WTC11 (cell line): ENCODE data around the gene PDE4B. TPM values are rescaled to one million over a fixed set of nuclear protein-coding genes. Genes with fewer than 3 reads are reported as not detected.

Source experiments
- ATAC-seq: fragments of 200-7000 bp; cut with Tn5 transposase; 2 replicates; pipeline ENCODE4 v1.10.0; 2021; ENCODE audit warnings: mild to moderate bottlenecking, moderate library complexity
- CTCF ChIA-PET: fragments of 300-600 bp; sonication (Branson Sonifier 250); formaldehyde crosslinking; loops from one replicate; lab custom pipeline; 2021; ENCODE audit warnings: antibody characterized with exemption; lab: Charles Lee
- POLR2A ChIA-PET: fragments of 350-600 bp; sonication (Branson Sonifier 250); formaldehyde crosslinking; loops from one replicate; lab custom pipeline; 2021; ENCODE audit warnings: antibody characterized with exemption; lab: Charles Lee
- DNase-seq: peaks from one replicate; pipeline ENCODE4 v3.0.0; 2021; ENCODE audit warnings: low spot score
- H3K27ac Mint-ChIP-seq: 2 replicates; pipeline ENCODE4 v1.8.0; 2021; ENCODE audit warnings: mixed read lengths
- H3K27me3 Mint-ChIP-seq: 2 replicates; pipeline ENCODE4 v1.8.0; 2021; ENCODE audit warnings: low read depth, mild to moderate bottlenecking, moderate library complexity, mixed read lengths
- H3K36me3 Mint-ChIP-seq: 2 replicates; pipeline ENCODE4 v1.8.0; 2021; ENCODE audit warnings: mixed read lengths
- H3K4me1 Mint-ChIP-seq: 2 replicates; pipeline ENCODE4 v1.8.0; 2022; ENCODE audit warnings: mixed read lengths
- H3K4me3 Mint-ChIP-seq: 2 replicates; pipeline ENCODE4 v1.8.0; 2021; ENCODE audit warnings: mild to moderate bottlenecking, moderate library complexity, mixed read lengths
- H3K9me3 Mint-ChIP-seq: 2 replicates; pipeline ENCODE4 v1.8.0; 2021; ENCODE audit warnings: mixed read lengths
- ETV6 ChIP-seq: sonication (generic); formaldehyde crosslinking; IDR thresholded peaks from 2 replicates; pipeline ENCODE4 v1.8.1; 2022; ENCODE audit warnings: mild to moderate bottlenecking, missing genetic modification reagents
- FOXJ3 ChIP-seq: sonication (generic); formaldehyde crosslinking; IDR thresholded peaks from 2 replicates; pipeline ENCODE4 v1.9.0; 2021; ENCODE audit warnings: missing genetic modification reagents, mild to moderate bottlenecking, borderline replicate concordance
- FOXP1 ChIP-seq: sonication (generic); formaldehyde crosslinking; IDR thresholded peaks from 2 replicates; pipeline ENCODE4 v1.8.0; 2022; ENCODE audit warnings: missing genetic modification reagents, mild to moderate bottlenecking, moderate library complexity, borderline replicate concordance
- GRHL2 ChIP-seq: fragments of 250-450 bp; sonication (Bioruptor Pico); IDR thresholded peaks from 2 replicates; pipeline ENCODE4 v1.8.0; 2022; ENCODE audit warnings: mild to moderate bottlenecking, moderate library complexity; ENCODE audit not compliant: insufficient replicate concordance, severe bottlenecking
- GTF2I ChIP-seq: fragments of 250-450 bp; sonication (Bioruptor Pico); conservative IDR thresholded peaks from 2 replicates; pipeline ENCODE4 v1.4.0; 2021; ENCODE audit warnings: mild to moderate bottlenecking
- IRF2 ChIP-seq: sonication (generic); formaldehyde crosslinking; IDR thresholded peaks from 2 replicates; pipeline ENCODE4 v1.8.0; 2022; ENCODE audit warnings: low read depth, missing genetic modification reagents, borderline replicate concordance
- MYBL2 ChIP-seq: sonication (generic); formaldehyde crosslinking; IDR thresholded peaks from 2 replicates; pipeline ENCODE4 v1.8.1; 2023; ENCODE audit warnings: mild to moderate bottlenecking, moderate library complexity, missing genetic modification reagents
- NR1H2 ChIP-seq: sonication (generic); formaldehyde crosslinking; IDR thresholded peaks from 2 replicates; pipeline ENCODE4 v1.9.0; 2021; ENCODE audit warnings: mild to moderate bottlenecking, moderate library complexity, missing genetic modification reagents
- NR2C2 ChIP-seq: sonication (generic); formaldehyde crosslinking; IDR thresholded peaks from 2 replicates; pipeline ENCODE4 v1.8.0; 2022; ENCODE audit warnings: mild to moderate bottlenecking, missing genetic modification reagents
- NR3C1 ChIP-seq: sonication (generic); formaldehyde crosslinking; conservative IDR thresholded peaks from 2 replicates; pipeline ENCODE4 v1.8.1; 2023; ENCODE audit warnings: low read depth, mild to moderate bottlenecking, missing genetic modification reagents
- RELA ChIP-seq: sonication (generic); formaldehyde crosslinking; IDR thresholded peaks from 2 replicates; pipeline ENCODE4 v1.8.1; 2022; ENCODE audit warnings: missing genetic modification reagents, mild to moderate bottlenecking, borderline replicate concordance
- SOX15 ChIP-seq: fragments of 250-450 bp; sonication (Bioruptor Pico); IDR thresholded peaks from 2 replicates; pipeline ENCODE4 v1.9.0; 2021; ENCODE audit warnings: mild to moderate bottlenecking
- TCF7 ChIP-seq: sonication (generic); formaldehyde crosslinking; IDR thresholded peaks from 2 replicates; pipeline ENCODE4 v1.8.0; 2022; ENCODE audit warnings: mild to moderate bottlenecking, low read depth, missing genetic modification reagents, moderate library complexity
- TEAD4 ChIP-seq: sonication (generic); formaldehyde crosslinking; IDR thresholded peaks from 2 replicates; pipeline ENCODE4 v1.8.0; 2022; ENCODE audit warnings: mild to moderate bottlenecking, missing genetic modification reagents
- TP53 ChIP-seq: sonication (generic); formaldehyde crosslinking; IDR thresholded peaks from 2 replicates; pipeline ENCODE4 v1.8.1; 2023; ENCODE audit warnings: mild to moderate bottlenecking, missing genetic modification reagents
- ZNF138 ChIP-seq: sonication (generic); formaldehyde crosslinking; conservative IDR thresholded peaks from 2 replicates; pipeline ENCODE4 v1.8.1; 2022; ENCODE audit warnings: mild to moderate bottlenecking, moderate library complexity, missing genetic modification reagents
- ZNF317 ChIP-seq: sonication (generic); formaldehyde crosslinking; IDR thresholded peaks from 2 replicates; pipeline ENCODE4 v1.8.1; 2023; ENCODE audit warnings: low read depth, mild to moderate bottlenecking, moderate library complexity, missing genetic modification reagents, borderline replicate concordance
- ZNF416 ChIP-seq: fragments of 250-450 bp; sonication (Bioruptor Pico); IDR thresholded peaks from 2 replicates; pipeline ENCODE4 v1.9.0; 2021; ENCODE audit warnings: mild to moderate bottlenecking, inconsistent platforms
- total RNA-seq: library from RNA; stranded (reverse); gene quantifications from 3 replicates; pipeline ENCODE4 v1.2.3, GENCODE V29; 2021
- TF ChIP-seq, protein P1 (sequence below): sonication (generic); formaldehyde crosslinking; IDR thresholded peaks from 2 replicates; pipeline ENCODE4 v1.8.1; 2022; ENCODE audit warnings: missing genetic modification reagents, borderline replicate concordance
- TF ChIP-seq, protein P2 (sequence below): sonication (generic); formaldehyde crosslinking; IDR thresholded peaks from 2 replicates; pipeline ENCODE4 v1.8.0; 2023; ENCODE audit warnings: missing genetic modification reagents, mild to moderate bottlenecking, borderline replicate concordance
- TF ChIP-seq, protein P3 (sequence below): sonication (generic); formaldehyde crosslinking; IDR thresholded peaks from 2 replicates; pipeline ENCODE4 v1.8.0; 2022; ENCODE audit warnings: missing genetic modification reagents
- TF ChIP-seq, protein P4 (sequence below): sonication (generic); formaldehyde crosslinking; IDR thresholded peaks from 2 replicates; pipeline ENCODE4 v1.8.1; 2023; ENCODE audit warnings: mild to moderate bottlenecking, moderate library complexity, missing genetic modification reagents
- TF ChIP-seq, protein P5 (sequence below): sonication (generic); formaldehyde crosslinking; IDR thresholded peaks from 2 replicates; pipeline ENCODE4 v1.8.1; 2023; ENCODE audit warnings: mild to moderate bottlenecking, missing genetic modification reagents, moderate library complexity

The PDE4B gene
- total RNA-seq, 1 experiment from 2014 or later = 8.0 TPM

DNA sequence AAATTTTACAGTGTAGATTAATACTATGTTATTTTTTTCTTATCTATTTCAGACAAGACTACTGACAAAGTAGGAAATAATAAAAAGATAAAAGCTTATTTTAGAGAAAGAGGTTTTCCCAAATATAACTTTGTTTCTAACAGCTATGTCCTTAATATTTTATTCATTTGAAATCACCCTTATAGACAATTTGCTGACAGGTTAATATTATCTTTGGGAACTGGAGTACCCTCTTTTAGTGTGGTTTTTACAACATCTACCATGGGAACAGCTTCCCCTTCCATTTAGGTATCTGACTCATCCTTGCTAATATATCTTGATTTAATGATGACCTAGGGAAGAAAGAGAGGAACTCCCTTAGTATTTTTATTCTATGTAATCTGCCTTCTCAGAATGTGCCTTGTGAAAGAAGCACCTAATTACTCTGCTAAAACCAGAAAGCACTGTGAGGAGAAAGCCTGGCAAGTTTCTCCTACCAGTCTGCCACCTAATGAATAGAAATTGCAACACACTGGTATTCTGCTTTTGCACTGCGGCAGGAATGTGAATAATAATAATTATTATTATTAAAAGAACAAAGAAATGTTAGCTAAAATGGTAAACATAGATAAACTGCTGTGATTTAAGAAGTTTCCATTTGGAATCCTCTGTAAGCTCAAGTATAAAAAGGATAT, 192.8 kb downstream of the PDE4B start (continued):
- TF ChIP-seq TP53 (CRISPR knock-in tag) (no peak), GRHL2 (CRISPR knock-in tag) (no peak), GTF2I (CRISPR knock-in tag) (no peak), TEAD4 (CRISPR knock-in tag) (no peak)
- TF ChIP-seq, protein P1, sequence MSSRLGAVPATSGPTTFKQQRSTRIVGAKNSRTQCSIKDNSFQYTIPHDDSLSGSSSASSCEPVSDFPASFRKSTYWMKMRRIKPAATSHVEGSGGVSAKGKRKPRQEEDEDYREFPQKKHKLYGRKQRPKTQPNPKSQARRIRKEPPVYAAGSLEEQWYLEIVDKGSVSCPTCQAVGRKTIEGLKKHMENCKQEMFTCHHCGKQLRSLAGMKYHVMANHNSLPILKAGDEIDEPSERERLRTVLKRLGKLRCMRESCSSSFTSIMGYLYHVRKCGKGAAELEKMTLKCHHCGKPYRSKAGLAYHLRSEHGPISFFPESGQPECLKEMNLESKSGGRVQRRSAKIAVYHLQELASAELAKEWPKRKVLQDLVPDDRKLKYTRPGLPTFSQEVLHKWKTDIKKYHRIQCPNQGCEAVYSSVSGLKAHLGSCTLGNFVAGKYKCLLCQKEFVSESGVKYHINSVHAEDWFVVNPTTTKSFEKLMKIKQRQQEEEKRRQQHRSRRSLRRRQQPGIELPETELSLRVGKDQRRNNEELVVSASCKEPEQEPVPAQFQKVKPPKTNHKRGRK (CRISPR knock-in tag) = no peak
- TF ChIP-seq, protein P2, sequence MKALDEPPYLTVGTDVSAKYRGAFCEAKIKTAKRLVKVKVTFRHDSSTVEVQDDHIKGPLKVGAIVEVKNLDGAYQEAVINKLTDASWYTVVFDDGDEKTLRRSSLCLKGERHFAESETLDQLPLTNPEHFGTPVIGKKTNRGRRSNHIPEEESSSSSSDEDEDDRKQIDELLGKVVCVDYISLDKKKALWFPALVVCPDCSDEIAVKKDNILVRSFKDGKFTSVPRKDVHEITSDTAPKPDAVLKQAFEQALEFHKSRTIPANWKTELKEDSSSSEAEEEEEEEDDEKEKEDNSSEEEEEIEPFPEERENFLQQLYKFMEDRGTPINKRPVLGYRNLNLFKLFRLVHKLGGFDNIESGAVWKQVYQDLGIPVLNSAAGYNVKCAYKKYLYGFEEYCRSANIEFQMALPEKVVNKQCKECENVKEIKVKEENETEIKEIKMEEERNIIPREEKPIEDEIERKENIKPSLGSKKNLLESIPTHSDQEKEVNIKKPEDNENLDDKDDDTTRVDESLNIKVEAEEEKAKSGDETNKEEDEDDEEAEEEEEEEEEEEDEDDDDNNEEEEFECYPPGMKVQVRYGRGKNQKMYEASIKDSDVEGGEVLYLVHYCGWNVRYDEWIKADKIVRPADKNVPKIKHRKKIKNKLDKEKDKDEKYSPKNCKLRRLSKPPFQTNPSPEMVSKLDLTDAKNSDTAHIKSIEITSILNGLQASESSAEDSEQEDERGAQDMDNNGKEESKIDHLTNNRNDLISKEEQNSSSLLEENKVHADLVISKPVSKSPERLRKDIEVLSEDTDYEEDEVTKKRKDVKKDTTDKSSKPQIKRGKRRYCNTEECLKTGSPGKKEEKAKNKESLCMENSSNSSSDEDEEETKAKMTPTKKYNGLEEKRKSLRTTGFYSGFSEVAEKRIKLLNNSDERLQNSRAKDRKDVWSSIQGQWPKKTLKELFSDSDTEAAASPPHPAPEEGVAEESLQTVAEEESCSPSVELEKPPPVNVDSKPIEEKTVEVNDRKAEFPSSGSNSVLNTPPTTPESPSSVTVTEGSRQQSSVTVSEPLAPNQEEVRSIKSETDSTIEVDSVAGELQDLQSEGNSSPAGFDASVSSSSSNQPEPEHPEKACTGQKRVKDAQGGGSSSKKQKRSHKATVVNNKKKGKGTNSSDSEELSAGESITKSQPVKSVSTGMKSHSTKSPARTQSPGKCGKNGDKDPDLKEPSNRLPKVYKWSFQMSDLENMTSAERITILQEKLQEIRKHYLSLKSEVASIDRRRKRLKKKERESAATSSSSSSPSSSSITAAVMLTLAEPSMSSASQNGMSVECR (CRISPR knock-in tag) = no peak
- TF ChIP-seq, all 79 proteins: peak for 0

DNA sequence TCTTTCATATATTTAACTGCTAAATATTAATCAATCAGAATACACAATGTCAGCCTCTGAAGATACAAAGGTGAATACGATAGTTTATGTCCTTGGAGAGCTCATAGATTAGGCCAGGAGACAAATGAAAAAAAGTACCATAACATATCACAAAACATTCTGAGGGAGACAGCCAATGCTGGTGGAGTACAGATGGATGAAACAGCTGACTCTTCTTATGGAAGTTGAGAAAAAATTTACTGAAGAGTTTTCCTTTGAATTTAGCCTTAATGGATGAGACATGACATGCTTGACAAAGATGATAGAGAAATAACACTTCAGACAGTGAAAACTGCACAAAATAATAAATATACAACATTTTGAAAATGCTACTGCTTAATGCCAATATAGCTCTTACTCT, 193.5 kb downstream of the PDE4B start:
- H3K27me3 Mint-ChIP-seq = no peaks in the 10 kb centered on the region
- no peaks in the 10 kb centered on the region for H3K9me3 Mint-ChIP-seq
- no peak for ATAC-seq
- no peak for DNase-seq
- ChIA-PET POLR2A (no interaction called here), CTCF (no interaction called here)
- H3K4me3 Mint-ChIP-seq = no peak overlapping the region
- H3K4me1 Mint-ChIP-seq = no peaks in the 10 kb centered on the region
- H3K27ac Mint-ChIP-seq = no peak overlapping the region
- H3K36me3 Mint-ChIP-seq = no peaks in the 10 kb centered on the region
- TF ChIP-seq MYBL2 (no peak), SOX15 (CRISPR knock-in tag) (no peak), RELA (CRISPR knock-in tag) (no peak), NR2C2 (no peak), FOXJ3 (CRISPR knock-in tag) (no peak), NR1H2 (CRISPR knock-in tag) (no peak), ZNF138 (CRISPR knock-in tag) (no peak), ZNF416 (CRISPR knock-in tag) (no peak), FOXP1 (CRISPR knock-in tag) (no peak), IRF2 (no peak), TCF7 (CRISPR knock-in tag) (no peak), ETV6 (CRISPR knock-in tag) (no peak), ZNF317 (no peak), NR3C1 (CRISPR knock-in tag) (no peak)
- TF ChIP-seq, protein P1 (CRISPR knock-in tag) = no peak
- TF ChIP-seq, protein P3, sequence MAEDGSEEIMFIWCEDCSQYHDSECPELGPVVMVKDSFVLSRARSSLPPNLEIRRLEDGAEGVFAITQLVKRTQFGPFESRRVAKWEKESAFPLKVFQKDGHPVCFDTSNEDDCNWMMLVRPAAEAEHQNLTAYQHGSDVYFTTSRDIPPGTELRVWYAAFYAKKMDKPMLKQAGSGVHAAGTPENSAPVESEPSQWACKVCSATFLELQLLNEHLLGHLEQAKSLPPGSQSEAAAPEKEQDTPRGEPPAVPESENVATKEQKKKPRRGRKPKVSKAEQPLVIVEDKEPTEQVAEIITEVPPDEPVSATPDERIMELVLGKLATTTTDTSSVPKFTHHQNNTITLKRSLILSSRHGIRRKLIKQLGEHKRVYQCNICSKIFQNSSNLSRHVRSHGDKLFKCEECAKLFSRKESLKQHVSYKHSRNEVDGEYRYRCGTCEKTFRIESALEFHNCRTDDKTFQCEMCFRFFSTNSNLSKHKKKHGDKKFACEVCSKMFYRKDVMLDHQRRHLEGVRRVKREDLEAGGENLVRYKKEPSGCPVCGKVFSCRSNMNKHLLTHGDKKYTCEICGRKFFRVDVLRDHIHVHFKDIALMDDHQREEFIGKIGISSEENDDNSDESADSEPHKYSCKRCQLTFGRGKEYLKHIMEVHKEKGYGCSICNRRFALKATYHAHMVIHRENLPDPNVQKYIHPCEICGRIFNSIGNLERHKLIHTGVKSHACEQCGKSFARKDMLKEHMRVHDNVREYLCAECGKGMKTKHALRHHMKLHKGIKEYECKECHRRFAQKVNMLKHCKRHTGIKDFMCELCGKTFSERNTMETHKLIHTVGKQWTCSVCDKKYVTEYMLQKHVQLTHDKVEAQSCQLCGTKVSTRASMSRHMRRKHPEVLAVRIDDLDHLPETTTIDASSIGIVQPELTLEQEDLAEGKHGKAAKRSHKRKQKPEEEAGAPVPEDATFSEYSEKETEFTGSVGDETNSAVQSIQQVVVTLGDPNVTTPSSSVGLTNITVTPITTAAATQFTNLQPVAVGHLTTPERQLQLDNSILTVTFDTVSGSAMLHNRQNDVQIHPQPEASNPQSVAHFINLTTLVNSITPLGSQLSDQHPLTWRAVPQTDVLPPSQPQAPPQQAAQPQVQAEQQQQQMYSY = no peak
- TF ChIP-seq, protein P4, sequence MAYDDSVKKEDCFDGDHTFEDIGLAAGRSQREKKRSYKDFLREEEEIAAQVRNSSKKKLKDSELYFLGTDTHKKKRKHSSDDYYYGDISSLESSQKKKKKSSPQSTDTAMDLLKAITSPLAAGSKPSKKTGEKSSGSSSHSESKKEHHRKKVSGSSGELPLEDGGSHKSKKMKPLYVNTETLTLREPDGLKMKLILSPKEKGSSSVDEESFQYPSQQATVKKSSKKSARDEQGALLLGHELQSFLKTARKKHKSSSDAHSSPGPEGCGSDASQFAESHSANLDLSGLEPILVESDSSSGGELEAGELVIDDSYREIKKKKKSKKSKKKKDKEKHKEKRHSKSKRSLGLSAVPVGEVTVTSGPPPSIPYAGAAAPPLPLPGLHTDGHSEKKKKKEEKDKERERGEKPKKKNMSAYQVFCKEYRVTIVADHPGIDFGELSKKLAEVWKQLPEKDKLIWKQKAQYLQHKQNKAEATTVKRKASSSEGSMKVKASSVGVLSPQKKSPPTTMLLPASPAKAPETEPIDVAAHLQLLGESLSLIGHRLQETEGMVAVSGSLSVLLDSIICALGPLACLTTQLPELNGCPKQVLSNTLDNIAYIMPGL (CRISPR knock-in tag) = no peak
- TF ChIP-seq, protein P5, sequence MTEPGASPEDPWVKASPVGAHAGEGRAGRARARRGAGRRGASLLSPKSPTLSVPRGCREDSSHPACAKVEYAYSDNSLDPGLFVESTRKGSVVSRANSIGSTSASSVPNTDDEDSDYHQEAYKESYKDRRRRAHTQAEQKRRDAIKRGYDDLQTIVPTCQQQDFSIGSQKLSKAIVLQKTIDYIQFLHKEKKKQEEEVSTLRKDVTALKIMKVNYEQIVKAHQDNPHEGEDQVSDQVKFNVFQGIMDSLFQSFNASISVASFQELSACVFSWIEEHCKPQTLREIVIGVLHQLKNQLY (CRISPR knock-in tag) = no peak
